ENCODE data around the gene IRAK2.

DNA sequence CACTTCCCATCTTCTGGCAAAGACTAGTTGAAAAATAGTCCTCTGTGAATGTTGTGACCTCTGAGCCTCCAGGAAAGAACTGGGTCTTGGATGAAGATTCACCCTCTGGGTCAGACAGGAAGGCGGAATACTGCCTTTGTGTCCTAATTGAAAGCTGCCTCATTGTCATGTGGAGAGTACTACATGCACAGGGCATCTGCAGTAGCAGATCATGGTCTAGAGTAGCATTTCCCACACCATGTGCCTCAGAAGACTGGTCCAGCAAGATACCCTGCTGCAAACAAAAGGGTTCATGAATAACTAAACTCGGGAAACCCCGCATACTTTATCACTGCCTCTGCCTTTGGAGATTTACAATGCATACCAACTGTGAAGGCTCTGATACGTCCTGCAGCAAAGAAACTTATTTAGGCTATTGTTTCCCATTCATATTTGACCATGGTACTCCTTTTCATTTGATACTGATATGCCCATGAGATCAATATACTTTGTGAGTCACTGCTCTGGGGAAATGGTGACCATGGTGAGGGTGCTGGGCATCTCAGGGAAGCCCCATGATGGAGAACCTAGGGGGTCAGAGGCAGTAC lies 22.7 kb downstream of the IRAK2 start:
- TF ChIP-seq POLR2A (IDR thresholded peaks at IDR 0.05) (no peak), CTCF (IDR thresholded peaks at IDR 0.05) (no peak)

Measured in body of pancreas (tissue), 4 donors.